H1 (cell line): Measurements from ENCODE around the gene SPANXD. TPM values are rescaled to one million over a fixed set of nuclear protein-coding genes. Genes with fewer than 3 reads are reported as not detected.

Experiments used
- CTCF ChIA-PET: fragments of 300-600 bp; sonication (Branson Sonifier 250); formaldehyde crosslinking; loops from one replicate; lab custom pipeline; 2021; ENCODE audit not compliant: partially characterized antibody; lab: Charles Lee
- POLR2A ChIA-PET: fragments of 300-600 bp; sonication (Branson Sonifier 250); formaldehyde crosslinking; loops from one replicate; lab custom pipeline; 2021; ENCODE audit warnings: inconsistent platforms; ENCODE audit not compliant: partially characterized antibody; lab: Charles Lee
- DNase-seq, 2 experiments: peaks; one replicate each; pipeline versions ENCODE4 v3.0.0 to v3.0.0-alpha.2; 2010 to 2022; ENCODE audit warnings: low spot score in 2 of 2, low read depth in 1 of 2, mixed read lengths in 1 of 2
- FAIRE-seq: peaks from 2 replicates; lab custom pipeline; 2011; peaks lifted over from hg19 to GRCh38; lab: Jason Lieb, UNC
- H2AFZ ChIP-seq: 2 replicates; pipeline ENCODE4 v1.8.1; 2012; ENCODE audit warnings: low read length, inconsistent platforms
- H2AK5ac ChIP-seq: 2 replicates; pipeline ENCODE4 v1.6.1; 2013; ENCODE audit warnings: low read depth, low read length
- H2BK120ac ChIP-seq: replicated peaks from 2 replicates; pipeline ENCODE3; 2013; ENCODE audit warnings: low read depth, low read length, inconsistent platforms
- H2BK12ac ChIP-seq: 2 replicates; pipeline ENCODE4 v1.6.1; 2013; ENCODE audit warnings: low read depth, low read length
- H2BK15ac ChIP-seq: 2 replicates; pipeline ENCODE4 v1.6.1; 2013; ENCODE audit warnings: low read length
- H2BK20ac ChIP-seq: 2 replicates; pipeline ENCODE4 v1.6.1; 2013; ENCODE audit warnings: low read length
- H2BK5ac ChIP-seq: 2 replicates; pipeline ENCODE4 v1.6.1; 2013; ENCODE audit warnings: low read depth, low read length
- H3K14ac ChIP-seq: 2 replicates; pipeline ENCODE4 v1.6.1; 2013; ENCODE audit warnings: inconsistent platforms; ENCODE audit not compliant: insufficient read length
- H3K18ac ChIP-seq: 2 replicates; pipeline ENCODE4 v1.6.1; 2013; ENCODE audit warnings: low read length; ENCODE audit errors: extremely low read depth
- H3K23ac ChIP-seq: 2 replicates; pipeline ENCODE4 v1.6.1; 2013; ENCODE audit warnings: inconsistent platforms; ENCODE audit not compliant: insufficient read length
- H3K23me2 ChIP-seq: 2 replicates; pipeline ENCODE4 v1.6.1; 2013; ENCODE audit warnings: low read depth, low read length
- H3K27ac ChIP-seq: 2 replicates; pipeline ENCODE4 v1.6.1; 2011; ENCODE audit warnings: low read depth, low read length, inconsistent platforms
- H3K27me3 ChIP-seq, 4 experiments: replicated peaks in 1 of 4; 1 replicate in 1 of 4; 2 replicates in 3 of 4; pipeline versions ENCODE4 v1.6.1 to v1.8.1; 2011 to 2013; ENCODE audit warnings: low read length in 3 of 4, mild to moderate bottlenecking in 3 of 4, inconsistent platforms in 2 of 4, mixed read lengths in 2 of 4, moderate library complexity in 1 of 4; ENCODE audit not compliant: control insufficient read depth in 3 of 4, insufficient read depth in 3 of 4; ENCODE audit errors: extremely low read depth in 1 of 4
- H3K36me3 ChIP-seq, 4 experiments: 2 replicates each; pipeline versions ENCODE4 v1.6.1 to v1.8.1; 2011 to 2013; ENCODE audit warnings: mild to moderate bottlenecking in 4 of 4, low read length in 3 of 4, moderate library complexity in 2 of 4, control low read depth in 1 of 4, inconsistent platforms in 1 of 4; ENCODE audit not compliant: insufficient read depth in 4 of 4, control insufficient read depth in 2 of 4
- H3K4ac ChIP-seq: replicated peaks from 2 replicates; pipeline ENCODE3; 2013; ENCODE audit warnings: low read length, low read depth, mixed read lengths, inconsistent platforms; ENCODE audit not compliant: insufficient read length
- H3K4me1 ChIP-seq, 4 experiments: replicated peaks in 1 of 4; 1 replicate in 1 of 4; 2 replicates in 3 of 4; pipeline versions ENCODE4 v1.6.1 to v1.8.1; 2011 to 2013; ENCODE audit warnings: low read length in 3 of 4, inconsistent platforms in 2 of 4, mixed read lengths in 1 of 4; ENCODE audit not compliant: insufficient read depth in 4 of 4, control insufficient read depth in 3 of 4
- H3K4me2 ChIP-seq, 2 experiments: 2 replicates each; pipeline versions ENCODE4 v1.6.1 to v1.8.1; 2011 to 2013; ENCODE audit warnings: low read depth in 2 of 2, low read length in 2 of 2, control low read depth in 1 of 2, inconsistent platforms in 1 of 2, mild to moderate bottlenecking in 1 of 2; ENCODE audit not compliant: insufficient read depth in 1 of 2
- H3K4me3 ChIP-seq, 4 experiments: fragments of 200-600, 300-600 bp in 1 of 4; sonication (generic), shearing (Covaris generic), sonication (Bioruptor Twin) in 1 of 4; 2 replicates each; pipeline versions ENCODE4 v1.5.1 to v1.8.1; 2011 to 2016; ENCODE audit warnings: low read length in 4 of 4, low read depth in 3 of 4, control low read depth in 2 of 4, inconsistent platforms in 2 of 4, mild to moderate bottlenecking in 2 of 4, mixed read lengths in 1 of 4, moderate library complexity in 1 of 4; ENCODE audit not compliant: insufficient read depth in 2 of 4; ENCODE audit errors: extremely low read depth in 1 of 4
- H3K56ac ChIP-seq: replicated peaks from 2 replicates; pipeline ENCODE3; 2013; ENCODE audit warnings: low read depth, mild to moderate bottlenecking, mixed read lengths, low read length, inconsistent platforms; ENCODE audit not compliant: insufficient read length
- H3K79me1 ChIP-seq: 2 replicates; pipeline ENCODE4 v1.6.1; 2013; ENCODE audit warnings: low read depth, low read length, control low read depth
- H3K79me2 ChIP-seq, 2 experiments: 2 replicates each; pipeline versions ENCODE4 v1.6.1 to v1.8.1; 2012 to 2013; ENCODE audit warnings: low read length in 2 of 2, mild to moderate bottlenecking in 2 of 2, inconsistent platforms in 1 of 2; ENCODE audit not compliant: insufficient read depth in 2 of 2, control insufficient read depth in 1 of 2
- H3K9ac ChIP-seq, 4 experiments: replicated peaks in 1 of 4; 1 replicate in 1 of 4; 2 replicates in 3 of 4; pipeline versions ENCODE4 v1.6.1 to v1.8.1; 2011 to 2013; ENCODE audit warnings: low read depth in 3 of 4, low read length in 3 of 4, control low read depth in 2 of 4, mild to moderate bottlenecking in 2 of 4, moderate library complexity in 2 of 4, inconsistent platforms in 1 of 4; ENCODE audit errors: extremely low read depth in 1 of 4
- H3K9me3 ChIP-seq, 2 experiments: 2 replicates each; pipeline versions ENCODE4 v1.6.1 to v1.8.1; 2012 to 2013; ENCODE audit warnings: mild to moderate bottlenecking in 2 of 2, moderate library complexity in 2 of 2, control low read depth in 1 of 2, inconsistent platforms in 1 of 2, low read depth in 1 of 2, low read length in 1 of 2, mixed read lengths in 1 of 2; ENCODE audit not compliant: insufficient read depth in 2 of 2
- H4K20me1 ChIP-seq, 2 experiments: replicated peaks in 1 of 2; 2 replicates each; pipeline versions ENCODE3 to v1.8.1; 2011 to 2013; ENCODE audit warnings: inconsistent platforms in 2 of 2, low read length in 2 of 2, mild to moderate bottlenecking in 1 of 2; ENCODE audit not compliant: insufficient read depth in 2 of 2, control insufficient read depth in 1 of 2
- H4K5ac ChIP-seq: 2 replicates; pipeline ENCODE4 v1.6.1; 2013; ENCODE audit warnings: low read length, low read depth, mixed read lengths, inconsistent platforms; ENCODE audit not compliant: insufficient read length
- H4K8ac ChIP-seq: 2 replicates; pipeline ENCODE4 v1.8.0; 2013; ENCODE audit warnings: mild to moderate bottlenecking, moderate library complexity, low read length, inconsistent platforms; ENCODE audit not compliant: insufficient read depth; ENCODE audit errors: extremely low read depth
- H4K91ac ChIP-seq: replicated peaks from 2 replicates; pipeline ENCODE3; 2013; ENCODE audit warnings: low read length, mixed read lengths, inconsistent platforms; ENCODE audit not compliant: insufficient read length
- CTCF ChIP-seq, 3 experiments: IDR thresholded peaks; 1 replicate in 2 of 3; 2 replicates in 1 of 3; pipeline versions ENCODE4 v1.5.1 to v1.6.1; 2011; ENCODE audit warnings: low read length in 3 of 3, mild to moderate bottlenecking in 3 of 3, inconsistent platforms in 2 of 3, low read depth in 1 of 3, moderate library complexity in 1 of 3; ENCODE audit not compliant: insufficient read depth in 1 of 3; ENCODE audit errors: control extremely low read depth in 1 of 3
- GTF2F1 ChIP-seq: IDR thresholded peaks from 2 replicates; pipeline ENCODE4 v1.6.1; 2012; ENCODE audit warnings: low read depth, low read length, improper control_type of control experiment, borderline replicate concordance
- HDAC2 ChIP-seq, 2 experiments: fragments of 300-600 bp in 1 of 2; sonication (generic) in 1 of 2; IDR thresholded peaks; 2 replicates each; pipeline ENCODE4 v1.6.1; 2011 to 2012; ENCODE audit warnings: low read depth in 2 of 2, low read length in 2 of 2, mild to moderate bottlenecking in 2 of 2, moderate library complexity in 2 of 2, borderline replicate concordance in 1 of 2, inconsistent platforms in 1 of 2
- RBBP5 ChIP-seq: IDR thresholded peaks from 2 replicates; pipeline ENCODE4 v1.7.1; 2012; ENCODE audit warnings: low read depth, mild to moderate bottlenecking, inconsistent platforms, low read length, moderate library complexity, borderline replicate concordance
- SIN3A ChIP-seq, 2 experiments: IDR thresholded peaks in 1 of 2; conservative IDR thresholded peaks in 1 of 2; 2 replicates each; pipeline ENCODE4 v1.6.1; 2011 to 2012; ENCODE audit warnings: low read length in 2 of 2, improper control_type of control experiment in 1 of 2, low read depth in 1 of 2, mild to moderate bottlenecking in 1 of 2
- SP1 ChIP-seq: IDR thresholded peaks from 2 replicates; pipeline ENCODE4 v1.6.1; 2011; ENCODE audit warnings: low read depth, low read length
- SUZ12 ChIP-seq: fragments of 200-600 bp; sonication (generic); IDR thresholded peaks from 2 replicates; pipeline ENCODE4 v1.6.1; 2012; ENCODE audit warnings: mild to moderate bottlenecking, inconsistent platforms, low read length, moderate library complexity, mixed read lengths
- TAF1 ChIP-seq: IDR thresholded peaks from 2 replicates; pipeline ENCODE4 v1.6.1; 2011; ENCODE audit warnings: mild to moderate bottlenecking, low read depth, low read length
- USF2 ChIP-seq: IDR thresholded peaks from 2 replicates; pipeline ENCODE4 v1.6.1; 2011; ENCODE audit warnings: low read length, improper control_type of control experiment
- WGBS, 2 experiments: shearing (Covaris generic) in 1 of 2; methylation state at CpG; one replicate each; pipeline versions ENCODE4 v1.1.6 to v1.1.7; 2013 to 2015; ENCODE audit warnings: low lambda C conversion rate in 2 of 2, mixed read lengths in 2 of 2, inconsistent platforms in 1 of 2, low coverage in 1 of 2, missing lambda C conversion rate in 1 of 2; ENCODE audit not compliant: insufficient replicate concordance in 2 of 2, insufficient coverage in 1 of 2, insufficient read length in 1 of 2; ENCODE audit errors: extremely low coverage in 1 of 2, missing lambda C conversion rate in 1 of 2; 5-methylcytosine and 5-hydroxymethylcytosine counted together
- polyA plus RNA-seq, 7 experiments: library from polyadenylated mRNA; depleted of rRNA in 3 of 7; stranded (reverse) in 5 of 7; unstranded in 2 of 7; fragments of >200 nt in 5 of 7; fragments of 200-250 nt in 2 of 7; gene quantifications; 1 replicate in 5 of 7; 2 replicates in 1 of 7; 4 replicates in 1 of 7; pipeline versions ENCODE4 v1.2.1 to v1.2.3, GENCODE V29; 2011 to 2013; ENCODE audit warnings: missing spikeins in 2 of 7, mixed read lengths in 2 of 7
- total RNA-seq: library from RNA; stranded (reverse); fragmentation: NEBNext Ultra II Directional; extraction: Animal tissue kit (Norgen Biotek cat#: 25700); gene quantifications from 2 replicates; pipeline ENCODE4 v1.2.1, GENCODE V29; 2021

The SPANXD gene
- total and polyA plus RNA-seq, 2 of the 8 experiments (the other 6 are each of a cell fraction or from before 2014, with no cell fraction given), result not detected

GRCh38 chrX:141733371-141733770 lies 34.8 kb upstream of the SPANXD start:
- no peak for DNase-seq
- CTCF ChIA-PET, result no interaction called here

More at GRCh38 chrX:141733371-141733770, 34.8 kb upstream of the SPANXD start:
- Histone ChIP-seq H4K5ac (no peak overlapping the region), H2BK5ac (no peak overlapping the region), H3K27me3 (no peaks in the 10 kb centered on the region), H3K79me2 (no peaks in the 10 kb centered on the region), H3K14ac (no peak overlapping the region), H3K56ac (no peak overlapping the region), H3K4me2 (no peak overlapping the region), H3K36me3 (no peaks in the 10 kb centered on the region), H2BK12ac (no peak overlapping the region), H3K23me2 (no peaks in the 10 kb centered on the region), H2AK5ac (no peak overlapping the region), H3K23ac (no peak overlapping the region), H4K8ac (no peak overlapping the region), H2BK120ac (no peak overlapping the region), H2BK20ac (no peak overlapping the region), H3K9me3 (no peaks in the 10 kb centered on the region), H3K79me1 (no peaks in the 10 kb centered on the region), H3K27ac (no peak overlapping the region), H3K4me3 (no peak overlapping the region), H3K9ac (no peak overlapping the region), H2BK15ac (no peak overlapping the region), H3K4ac (no peak overlapping the region), H2AFZ (no peak overlapping the region), H3K18ac (no peak overlapping the region), H3K4me1 (no peaks in the 10 kb centered on the region), H4K91ac (no peak overlapping the region), H4K20me1 (no peaks in the 10 kb centered on the region)
- TF ChIP-seq SP1 (no peak), CTCF (IDR thresholded peaks at IDR 0.05; ENCODE audit: control extremely low read depth in 1 of 3, insufficient read depth in 1 of 3, low read depth in 1 of 3, low read length in 3 of 3) (no peak), RBBP5 (no peak), SUZ12 (no peak), SIN3A (conservative IDR thresholded peaks at IDR 0.05 in 1 of 2, IDR thresholded peaks at IDR 0.05 in 1 of 2; ENCODE audit: low read depth in 1 of 2, low read length in 2 of 2) (no peak), TAF1 (no peak), USF2 (no peak), HDAC2 (IDR thresholded peaks at IDR 0.05; ENCODE audit: borderline replicate concordance in 1 of 2, low read depth in 2 of 2, low read length in 2 of 2) (no peak), GTF2F1 (no peak)
- POLR2A ChIA-PET, result no interaction called here
- no peak for FAIRE-seq
- WGBS, 2 experiments, result 93% methylated on average over 2 of the region's 2 CpGs; no CpG with 5 or more reads in 1 of the 2 experiments
